HG03196 (cell line): ENCODE measurements around the gene TMEM50B.
"Not testable (repeated sequence)": the region's sequence is repeated elsewhere in the genome, so short reads cannot be mapped to it uniquely, and the experiment has no call there.

ENCODE experiments used
- ATAC-seq: cut with Tn5 transposase; IDR thresholded peaks from one replicate; pipeline ENCODE4 v1.9.1; 2021; ENCODE audit not compliant: unreplicated experiment

TMEM50B gene

DNA sequence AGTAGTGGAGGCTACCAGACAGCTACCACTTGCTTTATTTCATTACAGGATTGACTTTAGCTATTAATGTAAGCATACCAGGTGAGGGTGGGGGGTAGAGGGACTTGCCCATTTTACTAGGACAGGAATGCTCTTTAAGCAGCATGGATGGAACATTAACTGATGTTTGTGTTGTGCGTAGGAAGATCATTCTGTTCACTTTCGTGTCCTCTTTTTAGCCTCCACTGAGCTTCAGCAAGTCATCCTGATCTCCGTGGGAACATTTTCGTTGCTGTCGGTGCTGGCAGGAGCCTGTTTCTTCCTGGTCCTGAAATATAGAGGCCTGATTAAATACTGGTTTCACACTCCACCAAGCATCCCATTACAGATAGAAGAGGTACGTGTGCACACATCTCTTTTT lies 47.3 kb downstream of the TMEM50B start:
- ATAC-seq: no peak

DNA sequence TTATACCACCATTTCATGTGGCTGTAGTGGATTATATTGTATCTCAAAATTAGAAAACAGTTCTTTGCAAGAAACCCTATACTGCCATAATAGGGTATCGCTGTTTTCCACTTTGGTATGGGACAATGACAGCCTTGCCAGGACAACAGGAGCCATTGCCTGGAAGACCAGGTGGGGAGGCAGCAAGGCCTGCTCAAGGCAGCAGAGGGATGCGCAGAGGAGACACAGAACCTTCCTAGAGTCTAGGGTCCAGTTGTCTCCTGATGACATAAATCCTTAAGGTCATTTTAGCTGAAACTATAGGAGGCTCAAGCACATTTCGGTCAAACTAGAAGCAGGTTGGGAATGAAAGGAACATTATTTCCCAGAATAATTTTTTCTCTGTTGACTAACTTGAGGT lies 48.9 kb downstream of the TMEM50B start:
- no peak for ATAC-seq

DNA sequence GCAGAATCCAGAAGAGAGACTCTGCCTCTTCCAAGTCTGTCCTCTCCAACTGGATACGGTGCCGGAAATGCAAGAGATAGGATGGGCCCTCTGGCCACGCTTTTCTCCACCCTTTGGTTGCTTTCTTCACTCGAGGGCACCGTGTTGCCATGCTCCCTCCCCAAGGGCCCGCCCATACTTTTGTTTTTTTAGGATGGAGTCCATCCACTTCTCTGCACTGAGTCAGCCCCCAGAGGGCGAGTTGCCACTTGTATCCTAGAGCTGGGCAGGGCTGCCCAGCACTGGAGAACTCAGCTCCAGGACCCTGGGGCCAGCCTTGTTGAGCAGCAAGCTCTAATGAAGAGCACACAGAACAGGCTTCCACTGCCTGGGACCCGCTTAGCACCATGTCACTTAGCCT lies 51.1 kb downstream of the TMEM50B start:
- ATAC-seq: no peak

DNA sequence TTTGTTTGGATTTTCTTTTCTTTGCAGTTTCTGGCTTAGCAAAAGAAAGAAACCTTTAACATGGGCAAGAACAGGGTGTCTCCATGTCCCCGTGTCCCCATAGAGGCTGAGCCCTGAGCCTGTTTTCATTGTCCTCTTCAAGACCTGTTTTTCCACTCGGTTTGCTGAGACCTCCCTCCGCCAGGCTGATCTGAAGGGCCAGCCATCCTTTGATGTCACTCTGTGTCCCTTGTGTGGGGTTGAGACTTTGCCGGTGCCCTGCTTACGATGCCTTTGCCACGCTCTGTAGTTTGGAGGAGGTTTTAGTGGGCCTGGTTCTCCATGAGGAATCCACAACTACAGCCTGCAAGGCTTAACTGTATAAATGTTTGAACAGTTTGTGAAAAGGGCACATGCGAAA lies 52.7 kb downstream of the TMEM50B start:
- ATAC-seq: no peak

DNA sequence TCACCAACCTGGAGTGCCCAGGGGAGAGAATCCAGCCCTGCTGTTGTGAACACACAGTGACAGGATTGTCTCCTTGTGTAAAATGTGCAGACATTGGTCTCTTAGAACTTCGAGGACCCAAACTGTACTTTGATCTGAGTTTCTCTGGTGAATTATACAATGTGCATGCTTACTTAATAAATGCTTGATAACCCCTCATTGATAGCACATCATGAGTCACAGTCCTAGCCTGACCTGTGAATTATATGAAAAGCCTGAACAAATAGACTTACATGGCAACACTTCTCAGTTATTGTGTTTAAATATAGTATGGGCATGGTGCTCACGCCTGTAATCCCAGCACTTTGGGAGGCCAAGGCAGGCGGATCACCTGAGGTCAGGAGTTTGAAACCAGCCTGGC lies 53.9 kb downstream of the TMEM50B start:
- ATAC-seq: no peak

DNA sequence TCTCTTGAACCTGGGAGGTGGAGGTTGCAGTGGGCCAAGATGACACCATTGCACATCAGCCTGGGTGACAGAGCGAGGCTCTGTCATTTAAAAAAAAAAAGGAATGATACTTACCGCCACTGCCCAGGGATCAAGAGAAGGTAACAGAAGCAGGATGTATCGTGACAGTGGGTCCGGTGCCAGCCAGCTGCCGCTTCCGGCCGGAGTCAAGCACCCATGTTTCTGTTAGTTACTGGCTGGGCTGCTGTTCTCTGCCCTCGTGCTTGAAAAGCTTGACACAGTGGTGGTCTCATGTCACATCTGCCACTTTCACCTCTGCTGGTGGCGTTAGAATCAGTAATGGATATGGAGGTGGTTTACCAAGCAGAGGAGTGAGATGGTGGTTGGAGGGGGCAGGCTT lies 55.6 kb downstream of the TMEM50B start:
- ATAC-seq: no peak

DNA sequence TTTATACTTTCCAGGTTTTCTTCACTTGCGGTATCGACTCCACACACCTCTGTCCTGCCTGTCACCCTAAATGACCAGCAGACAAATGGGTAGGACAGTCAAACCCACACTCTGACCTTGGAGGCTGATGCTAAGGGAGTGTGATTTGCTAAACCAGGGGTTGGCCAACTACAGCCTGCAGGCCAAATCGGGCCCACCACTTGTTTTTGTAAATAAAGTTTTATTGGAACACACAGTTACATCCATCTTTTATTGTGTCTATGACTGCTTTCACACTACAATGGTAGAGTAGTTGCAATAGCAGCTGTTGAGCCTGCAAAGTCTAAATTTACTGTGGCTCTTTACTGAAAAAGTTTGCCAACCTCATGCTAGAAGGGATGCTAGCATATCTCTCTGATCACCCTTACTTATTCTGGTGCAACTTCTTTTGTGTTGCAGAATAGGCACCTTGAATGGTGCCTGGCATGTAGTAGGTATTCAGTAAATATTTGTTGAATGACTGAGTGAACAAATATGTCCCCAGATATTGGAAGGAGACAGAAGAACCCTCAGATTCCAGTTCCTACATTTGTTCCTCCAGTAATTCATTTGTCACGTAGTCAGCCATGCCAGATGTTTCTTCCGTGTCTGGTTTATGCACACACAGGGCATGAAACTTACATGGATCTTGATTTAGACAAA lies 57.9 kb downstream of the TMEM50B start:
- ATAC-seq: no peak

DNA sequence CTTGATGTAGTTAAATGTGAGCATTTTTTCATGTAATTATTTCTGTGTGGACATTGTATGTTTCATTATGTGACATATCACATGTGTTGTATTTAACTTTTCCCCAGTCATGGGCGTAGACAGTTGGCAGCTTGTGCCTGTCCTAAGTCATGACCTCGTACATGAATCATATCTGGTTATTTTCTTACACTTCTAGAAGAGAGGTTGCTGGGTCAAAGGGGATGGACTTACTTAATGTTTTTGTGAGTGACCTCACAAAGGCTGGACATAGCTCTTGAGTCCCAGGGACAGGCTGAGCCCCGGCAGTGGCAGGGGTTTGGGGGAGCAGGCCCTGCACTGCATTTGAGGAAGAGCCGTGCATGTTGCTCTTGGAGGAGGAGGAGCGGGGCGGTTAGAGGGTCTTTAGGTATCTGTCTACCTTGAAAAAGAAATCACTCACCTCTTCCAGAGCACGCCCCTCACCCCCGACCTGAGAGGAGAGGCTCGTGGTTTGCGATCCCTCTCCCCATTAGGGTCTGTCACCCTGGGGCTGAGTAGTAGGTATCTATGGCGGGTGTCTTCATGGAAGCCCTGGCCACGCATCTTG lies 60.1 kb downstream of the TMEM50B start:
- ATAC-seq: no peak

DNA sequence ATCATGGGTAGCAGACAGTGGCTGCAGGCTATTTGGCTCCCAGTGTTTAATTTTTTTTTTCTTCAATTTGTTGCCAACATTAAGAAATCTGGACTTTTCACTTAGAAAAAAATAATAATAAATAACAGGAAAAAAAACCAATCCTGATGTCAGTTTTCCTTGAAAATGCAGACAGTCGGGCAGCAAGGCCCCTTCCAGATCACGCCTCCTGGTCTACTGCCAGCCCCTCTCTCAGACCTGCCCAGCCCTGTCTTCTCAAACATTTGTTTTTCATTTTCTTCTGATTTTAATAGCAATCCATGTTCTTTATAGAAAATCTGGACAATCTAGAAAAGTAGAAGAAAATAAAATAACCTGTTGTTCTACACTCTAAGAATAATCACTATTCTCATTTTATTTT lies 61.1 kb downstream of the TMEM50B start:
- no peak for ATAC-seq

DNA sequence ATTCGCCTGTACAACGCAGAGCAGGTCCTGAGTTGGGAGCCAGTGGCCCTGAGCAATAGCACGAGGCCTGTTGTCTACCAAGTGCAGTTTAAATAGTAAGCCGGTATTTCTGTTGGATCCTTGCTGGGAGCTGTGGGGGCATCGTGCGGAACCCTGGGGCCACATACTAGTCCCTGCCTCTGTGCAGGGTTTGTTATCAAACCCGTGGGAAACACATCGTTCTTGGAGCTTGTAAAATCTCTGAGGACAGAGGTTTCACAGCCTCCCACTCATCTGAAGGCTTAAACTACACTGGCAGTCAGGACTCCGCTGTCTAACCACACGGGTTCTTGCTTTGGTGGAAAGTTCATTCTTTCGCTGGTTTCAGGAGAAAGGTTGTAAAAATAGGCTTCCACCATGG lies 64.8 kb downstream of the TMEM50B start:
- no peak for ATAC-seq

DNA sequence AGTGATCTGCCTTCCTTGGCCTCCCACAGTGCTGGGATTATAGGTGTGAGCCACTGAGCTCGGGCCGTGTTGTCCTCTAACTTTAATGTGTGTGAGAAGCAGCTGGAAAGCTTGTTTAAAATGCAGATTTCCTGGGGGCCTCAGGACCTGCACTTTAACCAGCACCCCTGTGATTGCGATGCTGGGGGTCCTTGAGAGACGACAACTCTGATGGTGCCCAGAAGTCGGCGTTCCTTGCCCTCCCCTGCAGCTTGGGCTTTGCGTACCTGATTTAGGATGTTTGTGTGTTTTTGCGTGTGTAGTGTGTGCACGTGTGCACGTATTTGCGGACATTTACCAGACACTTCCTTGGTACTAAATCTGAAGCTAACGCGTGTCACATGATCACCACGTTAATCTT lies 65.7 kb downstream of the TMEM50B start:
- no peak for ATAC-seq

DNA sequence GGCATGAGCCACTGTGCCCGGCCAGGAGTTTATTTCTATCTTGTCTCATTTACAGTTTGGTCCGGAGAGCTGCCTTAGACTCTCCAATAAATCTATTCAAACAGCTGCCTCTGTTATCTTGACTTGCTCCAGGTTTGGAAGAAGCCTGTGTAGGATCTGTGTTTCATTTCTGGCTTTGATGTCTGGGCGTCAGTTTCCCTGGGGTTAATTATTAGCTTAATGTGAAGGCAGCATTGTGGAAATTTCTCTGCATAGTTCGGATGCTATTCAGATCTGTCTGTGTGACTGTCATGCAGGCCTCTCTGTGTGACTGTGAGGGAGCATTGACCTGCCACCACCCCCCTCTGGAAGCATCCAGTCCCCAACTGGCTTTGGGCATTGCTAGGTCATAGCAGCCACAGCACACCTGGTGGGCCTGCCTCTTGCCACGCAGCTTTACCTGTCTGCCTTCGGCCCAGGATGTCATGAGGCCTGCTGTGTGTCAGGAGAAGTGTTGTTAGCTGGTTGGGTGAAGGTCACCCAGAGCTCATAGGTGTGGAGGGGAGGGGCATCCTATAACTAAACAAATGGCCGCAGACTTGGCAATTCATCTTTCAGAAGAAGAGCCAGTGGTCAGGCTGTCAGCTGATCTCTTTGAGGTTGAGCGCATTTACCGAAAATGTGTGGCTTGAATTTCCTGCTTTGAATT lies 66.8 kb downstream of the TMEM50B start:
- ATAC-seq: peak; percentile 46

DNA sequence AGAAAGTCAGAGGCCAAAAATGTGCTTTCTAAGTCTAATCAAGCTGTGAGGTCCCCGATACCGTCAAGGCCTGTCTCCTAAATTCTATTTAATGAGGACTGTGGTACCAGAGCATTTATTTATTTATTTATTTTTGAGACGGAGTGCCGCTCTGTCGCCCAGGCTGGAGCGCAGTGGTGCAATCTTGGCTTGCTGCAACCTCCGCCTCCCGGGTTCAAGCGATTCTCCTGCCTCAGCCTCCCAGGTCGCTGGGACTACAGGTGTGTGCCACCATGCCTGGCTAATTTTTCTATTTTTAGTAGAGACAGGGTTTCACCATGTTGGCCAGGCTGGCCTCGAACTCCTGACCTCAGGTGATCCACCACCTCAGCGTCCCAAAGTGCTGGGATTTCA lies 67.3 kb downstream of the TMEM50B start:
- not testable (repeated sequence) for ATAC-seq

DNA sequence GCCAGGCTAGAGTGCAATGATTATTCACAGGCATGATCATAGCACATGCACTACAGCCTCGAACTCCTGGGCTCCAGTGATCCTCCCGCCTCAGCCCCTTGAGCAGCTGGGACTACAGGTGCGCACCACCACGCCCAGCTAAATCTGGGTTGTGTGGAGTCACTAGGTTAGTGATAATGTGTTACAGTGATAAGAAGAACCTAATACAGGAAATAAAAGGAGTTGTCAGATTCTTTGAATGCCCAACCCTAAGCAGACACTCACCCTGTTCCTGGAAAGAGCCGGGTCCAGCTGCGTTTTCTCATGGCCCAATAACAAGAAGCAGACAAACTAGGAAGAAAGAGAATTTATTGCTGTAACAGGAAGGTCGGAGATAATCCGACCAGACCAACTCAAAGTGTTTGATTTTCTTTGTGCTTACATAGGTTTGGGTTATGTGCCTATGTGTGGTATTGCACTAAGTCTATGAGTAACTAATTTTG lies 67.8 kb downstream of the TMEM50B start:
- no peak for ATAC-seq

DNA sequence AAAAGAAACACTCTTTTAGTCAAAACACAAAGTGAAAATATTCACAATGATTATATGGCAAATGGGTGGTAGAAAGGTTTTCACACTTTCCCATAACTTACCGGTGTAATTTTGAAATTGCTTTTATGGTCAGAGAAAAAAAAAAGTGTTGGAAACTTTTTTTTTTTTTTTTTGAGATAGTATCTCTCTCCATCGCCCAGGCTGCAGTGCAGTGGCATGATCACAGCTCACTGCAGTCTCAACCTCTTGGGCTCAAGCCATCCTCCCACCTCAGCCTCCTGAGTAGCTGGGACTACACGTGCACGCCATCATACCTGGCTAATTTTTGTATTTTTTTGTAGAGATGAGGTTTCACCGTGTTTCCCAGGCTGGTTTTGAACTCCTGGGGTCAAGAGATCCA lies 73.3 kb downstream of the TMEM50B start:
- ATAC-seq: no peak

DNA sequence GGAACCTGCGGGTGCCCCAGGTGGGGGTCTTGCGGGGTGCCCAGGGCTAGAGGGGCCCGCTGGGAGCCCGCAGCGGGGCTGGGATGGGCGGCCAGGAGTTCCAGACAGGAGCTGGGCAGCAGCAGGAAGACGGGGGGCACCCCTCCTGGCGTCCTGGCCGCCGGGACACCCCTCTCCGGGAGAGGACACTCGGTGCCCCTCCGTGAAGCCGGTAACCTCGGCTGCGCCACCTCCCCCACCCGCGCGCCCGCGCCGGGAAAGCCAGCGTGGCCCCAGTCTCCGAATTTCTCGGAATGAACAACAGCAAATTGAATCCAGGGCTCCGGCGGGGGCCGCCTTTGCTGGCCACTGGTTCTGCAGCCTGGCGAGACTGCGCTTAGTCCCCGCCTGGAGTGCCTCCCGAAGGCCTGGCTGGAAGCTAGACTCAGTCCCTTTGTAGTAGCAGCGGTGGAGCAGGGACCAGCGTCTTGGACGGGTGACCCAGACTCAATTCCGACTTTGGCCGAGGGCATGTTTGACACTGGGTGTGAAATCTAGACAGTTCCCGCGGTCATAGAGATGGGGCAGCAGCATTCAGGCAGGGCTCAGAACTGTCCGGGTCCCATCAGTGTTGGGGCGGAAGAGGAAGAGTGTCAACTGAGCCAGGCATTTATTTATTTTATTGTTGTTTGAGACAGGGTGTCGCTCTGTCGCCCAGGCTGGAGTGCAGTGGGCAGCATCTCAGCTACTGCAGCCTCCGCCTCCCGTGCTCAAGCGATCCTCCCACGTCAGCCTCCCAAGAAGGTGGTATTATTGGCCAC lies 75.8 kb downstream of the TMEM50B start:
- no peak for ATAC-seq

DNA sequence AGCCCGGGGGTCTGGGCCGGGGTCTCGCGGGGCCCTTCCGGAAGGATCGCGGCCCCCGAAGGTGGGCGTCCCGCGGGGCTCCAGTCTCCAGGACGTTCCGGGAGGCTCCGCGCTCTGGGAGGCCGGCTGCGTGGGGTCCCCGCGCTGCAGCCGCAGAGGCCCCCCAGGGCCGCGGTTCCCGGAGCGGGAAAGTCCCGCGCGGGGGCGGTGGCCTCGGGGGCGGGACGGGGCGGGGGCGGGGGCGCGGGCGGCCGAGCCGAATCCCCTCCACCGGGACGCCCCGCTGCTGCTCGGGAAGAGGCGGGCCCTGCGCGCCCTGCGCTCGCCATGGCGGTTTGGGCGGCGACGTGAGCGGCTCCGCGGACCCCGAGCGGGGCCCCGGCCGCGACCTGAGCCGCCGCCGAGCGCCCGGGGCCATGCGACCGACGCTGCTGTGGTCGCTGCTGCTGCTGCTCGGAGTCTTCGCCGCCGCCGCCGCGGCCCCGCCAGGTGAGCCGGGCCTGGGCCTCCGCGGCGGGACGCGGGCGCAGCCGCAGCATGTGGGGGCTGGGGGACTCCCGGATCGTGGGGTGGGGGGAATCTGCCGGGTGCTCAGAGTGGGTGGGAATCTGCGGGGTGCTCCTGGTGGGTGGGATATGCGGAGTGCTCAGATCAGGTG lies 76.5 kb downstream of the TMEM50B start, which contains the start of gene IFNGR2:
Gene IFNGR2 (plus strand): TSS at position 286 of the 658 bp plus-strand sequence. CDS start 131 bp downstream, at position 417.
- no peak for ATAC-seq

DNA sequence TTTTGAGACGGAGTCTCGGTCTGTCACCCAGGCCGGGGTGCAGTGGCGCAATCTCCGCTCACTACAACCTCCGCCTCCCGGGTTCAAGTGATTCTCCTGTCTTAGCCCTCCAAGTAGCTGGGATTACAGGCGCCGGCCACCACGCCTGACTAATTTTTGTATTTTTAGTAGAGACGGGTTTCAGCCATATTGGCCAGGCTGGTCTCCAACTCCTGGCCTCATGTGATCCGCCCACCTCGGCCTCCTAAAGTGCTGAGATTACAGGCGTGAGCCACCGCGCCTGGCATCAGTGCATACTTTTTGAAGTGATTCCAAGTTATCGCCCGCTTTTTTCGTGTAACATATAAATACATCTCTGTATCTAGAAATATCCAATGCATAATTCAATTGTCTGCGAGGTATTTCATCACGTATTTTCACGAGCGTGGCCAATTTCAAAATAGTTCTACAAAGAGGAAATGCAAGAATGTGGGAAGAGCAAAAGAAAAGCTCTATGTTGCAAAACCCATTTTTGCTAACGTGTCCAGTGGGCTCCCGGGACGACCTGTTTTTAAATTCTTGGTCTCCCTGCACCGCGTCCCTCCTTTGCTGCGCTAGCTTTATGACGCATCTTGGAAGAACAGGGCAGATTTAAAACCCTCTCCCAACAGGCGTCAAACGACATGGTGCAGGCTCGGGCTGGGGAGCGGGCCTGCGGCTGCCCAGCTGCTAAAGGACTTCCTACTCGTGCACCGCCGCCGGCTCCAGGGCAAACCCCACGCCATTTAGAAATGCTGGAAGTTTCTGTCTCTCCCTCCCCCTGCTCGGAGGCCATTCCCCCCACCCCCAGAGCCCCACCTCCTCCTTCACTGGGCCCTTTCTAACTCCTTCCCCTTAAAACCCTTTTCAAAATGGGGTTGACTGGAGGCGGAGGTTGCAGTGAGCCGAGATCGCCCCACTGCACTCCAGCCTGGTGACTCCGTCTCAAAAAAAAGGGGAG lies 77.5 kb downstream of the TMEM50B start:
- no peak for ATAC-seq

DNA sequence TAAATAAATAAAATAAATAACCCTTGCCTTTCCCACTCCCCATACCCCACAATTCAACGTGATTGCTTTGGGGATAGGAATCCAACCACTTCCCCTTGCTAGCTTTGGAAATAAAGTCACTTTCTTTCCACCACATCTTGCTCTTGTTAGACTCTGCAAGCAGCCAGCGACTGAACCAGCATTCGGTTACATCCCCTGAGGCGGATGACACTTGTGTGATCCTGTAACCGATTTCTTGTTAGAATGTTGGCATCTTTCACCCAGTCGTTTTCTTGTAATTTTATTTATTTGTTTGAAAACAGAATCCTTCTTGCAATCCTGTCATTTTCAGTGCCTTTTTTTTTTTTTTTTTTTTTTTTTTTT lies 78.2 kb downstream of the TMEM50B start:
- ATAC-seq: no peak
